HEK293T (cell line): ENCODE data around the gene VEZF1.

Experiments used
- ARNT ChIP-seq: fragments of 450-650 bp; IDR thresholded peaks from 2 replicates; pipeline ENCODE4 v1.6.1; 2017; ENCODE audit warnings: mild to moderate bottlenecking
- ELF4 ChIP-seq: fragments of 450-650 bp; IDR thresholded peaks from 2 replicates; pipeline ENCODE4 v1.6.1; 2017; ENCODE audit warnings: antibody characterized with exemption
- FOXK2 ChIP-seq: fragments of 450-650 bp; IDR thresholded peaks from 2 replicates; pipeline ENCODE4 v1.6.1; 2016; ENCODE audit warnings: mild to moderate bottlenecking
- LEF1 ChIP-seq: fragments of 450-650 bp; IDR thresholded peaks from 2 replicates; pipeline ENCODE4 v1.6.1; 2017; ENCODE audit warnings: mild to moderate bottlenecking, borderline replicate concordance
- SP1 ChIP-seq: fragments of 450-650 bp; IDR thresholded peaks from 2 replicates; pipeline ENCODE4 v1.6.1; 2017
- SUZ12 ChIP-seq: fragments of 450-650 bp; IDR thresholded peaks from 2 replicates; pipeline ENCODE4 v1.6.1; 2016; ENCODE audit warnings: mild to moderate bottlenecking
- TARDBP ChIP-seq: fragments of 450-650 bp; IDR thresholded peaks from 2 replicates; pipeline ENCODE4 v1.6.1; 2016
- ZNF384 ChIP-seq: fragments of 450-650 bp; IDR thresholded peaks from 2 replicates; pipeline ENCODE4 v1.6.1; 2016

GRCh38 chr17:57994436-57994835 lies 6.4 kb upstream of the VEZF1 start:
- no peak for TF ChIP-seq SP1
- no peak for TF ChIP-seq SUZ12
- no peak for TF ChIP-seq ELF4
- TF ChIP-seq ZNF384, result no peak
- no peak for TF ChIP-seq FOXK2
- no peak for TF ChIP-seq LEF1
- TF ChIP-seq TARDBP, result no peak
- no peak for TF ChIP-seq ARNT
